Gastroesophageal sphincter (tissue), 3 donors: ENCODE measurements around the gene TFEB.

ENCODE experiments used
- CTCF ChIP-seq, 4 experiments: fragments of 200-600 bp in 2 of 4; fragments of 450-650 bp in 2 of 4; sonication (generic) in 1 of 4; IDR thresholded peaks; one replicate each; pipeline ENCODE4 v1.5.1; 2017 to 2019; ENCODE audit warnings: antibody characterized with exemption in 4 of 4, mild to moderate bottlenecking in 2 of 4, moderate library complexity in 2 of 4
- POLR2A ChIP-seq, 2 donors: fragments of 450-650 bp; IDR thresholded peaks; one replicate each; pipeline ENCODE4 v1.6.1; 2017; ENCODE audit warnings: antibody characterized with exemption in 2 of 2, mild to moderate bottlenecking in 2 of 2, moderate library complexity in 1 of 2

- TF ChIP-seq CTCF (IDR thresholded peaks at IDR 0.05): no peak
- no peak for TF ChIP-seq POLR2A (IDR thresholded peaks at IDR 0.05)
These were observed 96.2 kb downstream of the TFEB start for GRCh38 chr6:41638935-41639808.
